Transverse colon (tissue), 4 donors: ENCODE results near the gene TIE1.

ENCODE experiments used
- CTCF ChIP-seq, 5 experiments: fragments of 200-600 bp in 3 of 5; fragments of 450-650 bp in 2 of 5; sonication (generic) in 3 of 5; IDR thresholded peaks; 1 replicate in 2 of 5; 2 replicates in 3 of 5; pipeline ENCODE4 v1.5.1; 2016 to 2017; ENCODE audit warnings: antibody characterized with exemption in 5 of 5, inconsistent platforms in 3 of 5, mild to moderate bottlenecking in 2 of 5, moderate library complexity in 1 of 5
- EP300 ChIP-seq: sonication (generic); formaldehyde crosslinking; IDR thresholded peaks from one replicate; pipeline ENCODE4 v1.6.1; 2017; ENCODE audit warnings: antibody characterized with exemption, low read depth
- POLR2AphosphoS5 ChIP-seq, 3 donors: sonication (generic); formaldehyde crosslinking; IDR thresholded peaks; one replicate each; pipeline ENCODE4 v1.6.1; 2016; ENCODE audit warnings: antibody characterized with exemption in 3 of 3

DNA sequence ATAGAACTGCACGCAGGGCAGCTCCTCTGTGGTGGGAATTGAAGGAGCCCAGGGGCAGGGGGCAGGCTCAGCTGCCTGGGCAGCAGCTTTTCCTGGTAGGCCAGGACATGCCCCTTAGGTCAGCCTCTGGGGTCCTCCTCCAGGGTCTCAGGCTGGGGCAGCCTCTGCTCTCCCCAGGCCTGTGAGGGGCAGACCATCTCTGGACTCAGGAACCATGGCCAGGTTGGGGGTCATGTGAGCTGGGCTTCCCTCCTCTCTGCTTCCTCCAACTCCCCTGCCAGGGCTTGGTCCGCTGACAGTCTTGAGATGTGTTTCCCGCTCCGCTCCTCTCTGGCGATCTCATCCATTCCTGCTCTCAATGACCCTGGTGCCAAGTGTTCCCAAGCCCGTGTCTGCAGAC is 21.1 kb upstream of the TIE1 start:
- no peak for TF ChIP-seq EP300
- no peak for TF ChIP-seq CTCF (IDR thresholded peaks at IDR 0.05)
- no peak for TF ChIP-seq POLR2AphosphoS5 (IDR thresholded peaks at IDR 0.05)
